Memory B cell (primary cell): ENCODE measurements around the gene GPRC5C.
A peak's percentile ranks its signal among the peaks of the same experiment; 100 is the strongest.

Experiments
- ATAC-seq: fragments of 150-1000 bp; cut with Tn5 transposase; 2 replicates; pipeline ENCODE4 v1.10.0; 2021; ENCODE audit warnings: low read depth, mild to moderate bottlenecking, moderate library complexity
- DNase-seq, 2 donors: peaks; one replicate each; pipeline ENCODE4 v3.0.0; 2022; ENCODE audit warnings: low spot score in 2 of 2
- H3K27ac Mint-ChIP-seq: one replicate; pipeline ENCODE4 v1.8.0; 2022; ENCODE audit warnings: mild to moderate bottlenecking, moderate library complexity, mixed read lengths
- H3K27me3 Mint-ChIP-seq: one replicate; pipeline ENCODE4 v1.8.0; 2022; ENCODE audit warnings: mixed read lengths
- H3K36me3 Mint-ChIP-seq: one replicate; pipeline ENCODE4 v1.8.0; 2022; ENCODE audit warnings: mild to moderate bottlenecking, mixed read lengths
- H3K4me1 Mint-ChIP-seq: one replicate; pipeline ENCODE4 v1.8.0; 2022; ENCODE audit warnings: mixed read lengths
- H3K4me3 Mint-ChIP-seq: one replicate; pipeline ENCODE4 v1.8.0; 2022; ENCODE audit warnings: mild to moderate bottlenecking, moderate library complexity, mixed read lengths
- H3K9me3 Mint-ChIP-seq: one replicate; pipeline ENCODE4 v1.8.0; 2022; ENCODE audit warnings: mixed read lengths

The GPRC5C gene

GRCh38 chr17:74493331-74493833 is 61.5 kb downstream of the GPRC5C start:
- Mint-ChIP-seq H3K4me1 (no peaks in the 10 kb centered on the region), H3K36me3 (peaks cover 9% of the 10 kb centered on the region), H3K9me3 (peaks cover 4% of the 10 kb centered on the region), H3K27me3 (peaks cover 2% of the 10 kb centered on the region), H3K27ac (no peak overlapping the region), H3K4me3 (no peak overlapping the region)
- DNase-seq (peak; percentile 44 to 65), ATAC-seq (peak; percentile 68)
